HepG2 (cell line): Measurements from ENCODE around the gene VTI1B. TPM values are rescaled to one million over a fixed set of nuclear protein-coding genes. Genes with fewer than 3 reads are reported as not detected.
A peak's percentile ranks its signal among the peaks of the same experiment; 100 is the strongest.

Experiments used
- CCDC6 ChIP-seq: sonication (generic); formaldehyde crosslinking; IDR thresholded peaks from 2 replicates; pipeline ENCODE4 v1.8.1; 2022; ENCODE audit warnings: mild to moderate bottlenecking, missing genetic modification reagents, moderate library complexity
- GATAD1 ChIP-seq: IDR thresholded peaks from 2 replicates; pipeline ENCODE4 v1.6.1; 2016; ENCODE audit warnings: missing genetic modification reagents, missing compliant biosample characterization
- GATAD2A ChIP-seq: IDR thresholded peaks from 2 replicates; pipeline ENCODE4 v1.6.1; 2016
- GLI4 ChIP-seq: sonication (generic); formaldehyde crosslinking; IDR thresholded peaks from 2 replicates; pipeline ENCODE4 v1.5.1; 2020; ENCODE audit warnings: missing genetic modification reagents, mild to moderate bottlenecking, moderate library complexity, borderline replicate concordance
- KDM4B ChIP-seq: sonication (generic); formaldehyde crosslinking; IDR thresholded peaks from 2 replicates; pipeline ENCODE4 v1.4.0; 2020; ENCODE audit warnings: missing genetic modification reagents
- KLF9 ChIP-seq: IDR thresholded peaks from 2 replicates; pipeline ENCODE4 v1.6.1; 2016; ENCODE audit warnings: low read depth
- NFKBIZ ChIP-seq: IDR thresholded peaks from 2 replicates; pipeline ENCODE4 v1.6.1; 2018; ENCODE audit warnings: missing genetic modification reagents, missing compliant biosample characterization
- NR2F6 ChIP-seq, 2 experiments: IDR thresholded peaks; 2 replicates each; pipeline ENCODE4 v1.6.1; 2016; ENCODE audit warnings: antibody characterized with exemption in 1 of 2, mild to moderate bottlenecking in 1 of 2
- PBX2 ChIP-seq: IDR thresholded peaks from 2 replicates; pipeline ENCODE4 v1.6.1; 2016; ENCODE audit warnings: control low read depth
- PCBP2 ChIP-seq: fragments of 200-400 bp; formaldehyde crosslinking; optimal IDR thresholded peaks from 2 replicates; pipeline ENCODE3; 2018; ENCODE audit warnings: low read length, low read depth; ENCODE audit not compliant: poor library complexity, severe bottlenecking
- RARA ChIP-seq: IDR thresholded peaks from 2 replicates; pipeline ENCODE4 v1.6.1; 2016; ENCODE audit warnings: missing genetic modification reagents, missing compliant biosample characterization
- REL ChIP-seq: sonication (generic); formaldehyde crosslinking; conservative IDR thresholded peaks from 2 replicates; pipeline ENCODE4 v1.8.0; 2022; ENCODE audit warnings: mild to moderate bottlenecking, missing genetic modification reagents, moderate library complexity
- RXRB ChIP-seq: IDR thresholded peaks from 2 replicates; pipeline ENCODE4 v1.6.1; 2016; ENCODE audit warnings: borderline replicate concordance, missing genetic modification reagents, missing compliant biosample characterization
- SIX1 ChIP-seq: sonication (generic); formaldehyde crosslinking; IDR thresholded peaks from 2 replicates; pipeline ENCODE4 v1.4.0; 2020; ENCODE audit warnings: missing genetic modification reagents, borderline replicate concordance
- WIZ ChIP-seq: sonication (generic); formaldehyde crosslinking; IDR thresholded peaks from 2 replicates; pipeline ENCODE4 v1.5.1; 2020; ENCODE audit warnings: mild to moderate bottlenecking, missing genetic modification reagents
- ZBTB38 ChIP-seq: sonication (generic); formaldehyde crosslinking; IDR thresholded peaks from 2 replicates; pipeline ENCODE4 v1.5.1; 2020; ENCODE audit warnings: mild to moderate bottlenecking, missing genetic modification reagents
- ZFY ChIP-seq: sonication (generic); formaldehyde crosslinking; IDR thresholded peaks from 2 replicates; pipeline ENCODE4 v1.4.0; 2020; ENCODE audit warnings: missing genetic modification reagents
- ZKSCAN5 ChIP-seq: sonication (generic); formaldehyde crosslinking; IDR thresholded peaks from 2 replicates; pipeline ENCODE4 v1.5.1; 2020; ENCODE audit warnings: mild to moderate bottlenecking, missing genetic modification reagents
- ZMYM3 ChIP-seq: sonication (generic); formaldehyde crosslinking; IDR thresholded peaks from 2 replicates; pipeline ENCODE4 v1.5.1; 2020; ENCODE audit warnings: mild to moderate bottlenecking, missing genetic modification reagents
- ZNF124 ChIP-seq: sonication (generic); formaldehyde crosslinking; IDR thresholded peaks from 2 replicates; pipeline ENCODE4 v1.4.0; 2020; ENCODE audit warnings: missing genetic modification reagents
- ZNF280B ChIP-seq: sonication (generic); formaldehyde crosslinking; IDR thresholded peaks from 2 replicates; pipeline ENCODE4 v1.5.0; 2020; ENCODE audit warnings: missing genetic modification reagents, mild to moderate bottlenecking, borderline replicate concordance
- ZNF33A ChIP-seq: sonication (generic); formaldehyde crosslinking; IDR thresholded peaks from 2 replicates; pipeline ENCODE4 v1.5.1; 2020; ENCODE audit warnings: missing genetic modification reagents, mild to moderate bottlenecking, moderate library complexity, borderline replicate concordance
- ZNF616 ChIP-seq: sonication (generic); formaldehyde crosslinking; IDR thresholded peaks from 2 replicates; pipeline ENCODE4 v1.5.0; 2020; ENCODE audit warnings: low read depth, mild to moderate bottlenecking, missing genetic modification reagents
- ZNF704 ChIP-seq: sonication (generic); formaldehyde crosslinking; IDR thresholded peaks from 2 replicates; pipeline ENCODE4 v1.8.1; 2023; ENCODE audit warnings: mild to moderate bottlenecking, inconsistent platforms, moderate library complexity, missing genetic modification reagents, borderline replicate concordance
- ZNF75D ChIP-seq: sonication (generic); formaldehyde crosslinking; IDR thresholded peaks from 2 replicates; pipeline ENCODE4 v1.8.1; 2023; ENCODE audit warnings: missing genetic modification reagents, mild to moderate bottlenecking, borderline replicate concordance
- ZSCAN5A ChIP-seq: sonication (generic); formaldehyde crosslinking; IDR thresholded peaks from 2 replicates; pipeline ENCODE4 v1.8.0; 2022; ENCODE audit warnings: mild to moderate bottlenecking, missing genetic modification reagents, borderline replicate concordance
- polyA plus RNA-seq, 8 experiments: library from polyadenylated mRNA; depleted of rRNA in 3 of 8; stranded (reverse) in 7 of 8; unstranded in 1 of 8; fragments of >200 nt; fragmentation: Illumina TruSeq in 4 of 8; extraction: Trizol in 4 of 8; gene quantifications; 2 replicates each; pipeline versions ENCODE4 v1.2.1 to v1.2.3, GENCODE V29; 2011 to 2016; ENCODE audit warnings: low read depth in 4 of 8, missing spikeins in 1 of 8, mixed read lengths in 1 of 8; ENCODE audit not compliant: insufficient read depth in 1 of 8
- total RNA-seq, 5 experiments: library from RNA; depleted of rRNA; stranded (reverse); fragments of >200 nt; fragmentation: Illumina TruSeq; extraction: Trizol; gene quantifications; 2 replicates each; pipeline ENCODE4 v1.2.3, GENCODE V29; 2016; ENCODE audit warnings: low read depth in 1 of 5

Gene VTI1B
- total and polyA plus RNA-seq, 2 of the 13 experiments (the other 11 are each of a cell fraction or from before 2014, with no cell fraction given) = 39.0 to 103 TPM

- peak; percentile 75; the same call in 1 of the 2 replicates for TF ChIP-seq GATAD1 (CRISPR knock-in tag)
- no peak; the same call in 1 of the 2 replicates for TF ChIP-seq ZNF124 (CRISPR knock-in tag)
- TF ChIP-seq PCBP2 = no peak
- TF ChIP-seq ZNF704 (CRISPR knock-in tag) = peak; percentile 44; the same call in 1 of the 2 replicates
- TF ChIP-seq ZFY (CRISPR knock-in tag) = peak; percentile 65
- peak; percentile 26; the same call in 1 of the 2 replicates for TF ChIP-seq ZNF280B
- peak; percentile 55; the same call in 1 of the 2 replicates for TF ChIP-seq GLI4 (CRISPR knock-in tag)
- 0 out of 2 replicates have a peak, but pooled peaks have one; percentile 54 for TF ChIP-seq GATAD2A (CRISPR knock-in tag)
- peak; percentile 82 for TF ChIP-seq ZBTB38 (CRISPR knock-in tag)
- TF ChIP-seq ZNF75D (CRISPR knock-in tag) = no peak
- no peak for TF ChIP-seq NR2F6 (IDR thresholded peaks at IDR 0.05)
- peak; percentile 23 for TF ChIP-seq NR2F6 (CRISPR knock-in tag; IDR thresholded peaks at IDR 0.05)
- no peak for TF ChIP-seq ZSCAN5A (CRISPR knock-in tag)
- TF ChIP-seq NFKBIZ = 0 out of 2 replicates have a peak, but pooled peaks have one; percentile 13
- peak; percentile 33; the same call in 1 of the 2 replicates for TF ChIP-seq CCDC6 (CRISPR knock-in tag)
- TF ChIP-seq REL (CRISPR knock-in tag) = no peak
- no peak for TF ChIP-seq PBX2 (CRISPR knock-in tag)
- no peak for TF ChIP-seq SIX1 (CRISPR knock-in tag)
- no peak for TF ChIP-seq ZNF616 (CRISPR knock-in tag)
- peak; percentile 41; the same call in 1 of the 2 replicates for TF ChIP-seq RARA (CRISPR knock-in tag)
- no peak; the same call in 1 of the 2 replicates for TF ChIP-seq WIZ (CRISPR knock-in tag)
- TF ChIP-seq KDM4B (CRISPR knock-in tag) = no peak
- peak; percentile 38; the same call in 1 of the 2 replicates for TF ChIP-seq KLF9 (CRISPR knock-in tag)
- peak; percentile 62 for TF ChIP-seq ZMYM3 (CRISPR knock-in tag)
- TF ChIP-seq ZKSCAN5 = no peak
- TF ChIP-seq ZNF33A (CRISPR knock-in tag) = 0 out of 2 replicates have a peak, but pooled peaks have one; percentile 39
- TF ChIP-seq RXRB (CRISPR knock-in tag) = peak; percentile 45; the same call in 1 of the 2 replicates
These were observed 54.8 kb downstream of the VTI1B start, which contains the start of gene ARG2 (continued) for GRCh38 chr14:67619446-67620216.
